GM12878 (cell line): ENCODE data around the gene UBC. TPM values are rescaled to one million over a fixed set of nuclear protein-coding genes. Genes with fewer than 3 reads are reported as not detected.

ENCODE experiments used
- ATAC-seq: fragments of 200-7000 bp; cut with Tn5 transposase; 3 replicates; pipeline ENCODE4 v1.9.1; 2020; ENCODE audit warnings: mild to moderate bottlenecking, moderate library complexity
- BruUV-seq: library from RNA; stranded (reverse); fragments of 400-500 nt; replicated peaks from 2 replicates; lab custom pipeline; 2021; lab: Mats Ljungman, UMichigan
- CTCF ChIA-PET: fragments of 300-600 bp; sonication (Branson Sonifier 250); formaldehyde crosslinking; extraction: SDS; loops from one replicate; lab custom pipeline; 2021; ENCODE audit warnings: inconsistent platforms; lab: Yijun Ruan, JAX
- POLR2A ChIA-PET: fragments of 350-600 bp; formaldehyde crosslinking; extraction: SDS; loops from one replicate; lab custom pipeline; 2021; ENCODE audit warnings: inconsistent platforms; lab: Charles Lee
- RAD21 ChIA-PET: fragments of 300-600 bp; sonication (Branson Sonifier 250); formaldehyde crosslinking; loops from one replicate; lab custom pipeline; 2023; ENCODE audit warnings: antibody characterized with exemption; ENCODE audit not compliant: unreplicated experiment; lab: Charles Lee
- SMC1A ChIA-PET: fragments of 300-600 bp; sonication (Branson Sonifier 250); formaldehyde crosslinking; loops from one replicate; lab custom pipeline; 2023; ENCODE audit not compliant: unreplicated experiment, uncharacterized antibody; lab: Charles Lee
- DNase-seq: peaks from one replicate; pipeline ENCODE4 v3.0.0-alpha.2; 2011; ENCODE audit warnings: low read depth, low spot score
- FAIRE-seq: peaks from 3 replicates; lab custom pipeline; 2011; peaks lifted over from hg19 to GRCh38; lab: Jason Lieb, UNC
- H2AFZ ChIP-seq: 2 replicates; pipeline ENCODE4 v1.6.0; 2011; ENCODE audit warnings: low read depth, low read length, control low read depth; ENCODE audit not compliant: control insufficient read depth
- H3K27ac ChIP-seq: 2 replicates; pipeline ENCODE4 v1.5.1; 2011; ENCODE audit warnings: control low read depth; ENCODE audit not compliant: control insufficient read depth, insufficient read depth
- H3K27me3 ChIP-seq, 2 experiments: replicated peaks in 1 of 2; 2 replicates each; pipeline versions ENCODE4 v1.6.0 to v1.6.1; 2011; ENCODE audit warnings: low read length in 1 of 2; ENCODE audit not compliant: control insufficient read depth in 2 of 2, insufficient read depth in 2 of 2
- H3K36me3 ChIP-seq, 2 experiments: 2 replicates each; pipeline ENCODE4 v1.5.1; 2011; ENCODE audit warnings: low read length in 1 of 2; ENCODE audit not compliant: control insufficient read depth in 2 of 2, insufficient read depth in 2 of 2
- H3K4me1 ChIP-seq: 2 replicates; pipeline ENCODE4 v1.6.1; 2011; ENCODE audit warnings: mild to moderate bottlenecking, low read length, moderate library complexity, mixed read lengths; ENCODE audit not compliant: control insufficient read depth, insufficient read depth
- H3K4me2 ChIP-seq: 2 replicates; pipeline ENCODE4 v1.6.0; 2011; ENCODE audit warnings: control low read depth; ENCODE audit not compliant: control insufficient read depth, insufficient read depth
- H3K4me3 ChIP-seq: fragments of 200-600 bp; sonication (generic); 2 replicates; pipeline ENCODE4 v1.5.1; 2016
- H3K79me2 ChIP-seq: 2 replicates; pipeline ENCODE4 v1.6.0; 2011; ENCODE audit warnings: low read length; ENCODE audit not compliant: control insufficient read depth, insufficient read depth
- H3K9ac ChIP-seq: 2 replicates; pipeline ENCODE4 v1.8.0; 2011; ENCODE audit warnings: low read length, control low read depth, mixed read lengths; ENCODE audit not compliant: control insufficient read depth, insufficient read depth
- H3K9me3 ChIP-seq: replicated peaks from 3 replicates; pipeline ENCODE4 v1.5.1; 2011; ENCODE audit warnings: mild to moderate bottlenecking, low read length; ENCODE audit not compliant: control insufficient read depth, insufficient read depth
- H4K20me1 ChIP-seq: 2 replicates; pipeline ENCODE4 v1.6.0; 2011; ENCODE audit not compliant: control insufficient read depth, insufficient read depth
- ASH2L ChIP-seq: fragments of 300-600, 200-600 bp; sonication (generic); IDR thresholded peaks from 2 replicates; pipeline ENCODE4 v1.6.1; 2017; ENCODE audit warnings: low read depth, mild to moderate bottlenecking, borderline replicate concordance
- CHD4 ChIP-seq: fragments of 200-600 bp; sonication (generic); IDR thresholded peaks from 2 replicates; pipeline ENCODE4 v1.6.1; 2016; ENCODE audit warnings: mild to moderate bottlenecking
- CTCF ChIP-seq, 3 experiments: IDR thresholded peaks in 2 of 3; conservative IDR thresholded peaks in 1 of 3; 2 replicates each; pipeline ENCODE4 v1.5.1; 2011; ENCODE audit warnings: low read depth in 3 of 3, low read length in 3 of 3, mild to moderate bottlenecking in 3 of 3, control low read depth in 2 of 3, moderate library complexity in 2 of 3, inconsistent platforms in 1 of 3, mixed read lengths in 1 of 3; ENCODE audit not compliant: control insufficient read depth in 2 of 3, insufficient read depth in 1 of 3; ENCODE audit errors: extremely low read depth in 1 of 3
- MEF2B ChIP-seq: fragments of 450-650 bp; IDR thresholded peaks from 2 replicates; pipeline ENCODE4 v1.6.1; 2018; ENCODE audit warnings: mild to moderate bottlenecking, moderate library complexity; ENCODE audit not compliant: partially characterized antibody, poor library complexity, severe bottlenecking
- MTA3 ChIP-seq: IDR thresholded peaks from 2 replicates; pipeline ENCODE4 v1.6.1; 2012; ENCODE audit warnings: low read length, inconsistent platforms, borderline replicate concordance
- MYB ChIP-seq: fragments of 150-350 bp; IDR thresholded peaks from 2 replicates; pipeline ENCODE4 v1.6.1; 2014; ENCODE audit warnings: mild to moderate bottlenecking, low read depth, low read length, borderline replicate concordance
- PBX3 ChIP-seq: IDR thresholded peaks from 2 replicates; pipeline ENCODE4 v1.6.1; 2011; ENCODE audit warnings: mild to moderate bottlenecking, low read depth, low read length, moderate library complexity; ENCODE audit not compliant: insufficient replicate concordance
- RCOR1 ChIP-seq: conservative IDR thresholded peaks from 2 replicates; pipeline ENCODE4 v1.6.1; 2012; ENCODE audit warnings: low read depth, low read length, improper control_type of control experiment
- RFX5 ChIP-seq: IDR thresholded peaks from 2 replicates; pipeline ENCODE4 v1.6.1; 2011; ENCODE audit warnings: low read depth, low read length, improper control_type of control experiment
- RUNX3 ChIP-seq: IDR thresholded peaks from 2 replicates; pipeline ENCODE4 v1.6.1; 2012; ENCODE audit warnings: low read length, inconsistent platforms
- SKIL ChIP-seq: fragments of 450-650 bp; IDR thresholded peaks from 2 replicates; pipeline ENCODE4 v1.6.1; 2017; ENCODE audit warnings: mild to moderate bottlenecking, low read depth, inconsistent platforms; ENCODE audit not compliant: poor library complexity, severe bottlenecking
- STAT3 ChIP-seq: IDR thresholded peaks from 2 replicates; pipeline ENCODE4 v1.6.1; 2011; ENCODE audit warnings: low read depth, low read length, improper control_type of control experiment
- ZNF622 ChIP-seq: fragments of 450-650 bp; IDR thresholded peaks from 2 replicates; pipeline ENCODE4 v1.6.1; 2017; ENCODE audit warnings: mild to moderate bottlenecking, inconsistent platforms
- WGBS: methylation state at CpG from one replicate; pipeline ENCODE4 v1.1.6; 2016; ENCODE audit warnings: low lambda C conversion rate; ENCODE audit not compliant: insufficient replicate concordance, insufficient coverage; ENCODE audit errors: missing lambda C conversion rate; 5-methylcytosine and 5-hydroxymethylcytosine counted together
- in situ Hi-C: fragments of 300-500 bp; cut with MboI; formaldehyde crosslinking; loops from 9 replicates; pipeline ENCODE4 v1.14.3; 2018; ENCODE audit warnings: mixed read lengths
- intact Hi-C: fragments of 100-400 bp; cut with micrococcal nuclease; formaldehyde crosslinking; loops from one replicate; pipeline ENCODE4 v1.14.2; 2022; ENCODE audit not compliant: unreplicated experiment
- polyA plus RNA-seq, 11 experiments: library from polyadenylated mRNA; depleted of rRNA in 4 of 11; unstranded in 6 of 11; stranded (reverse) in 5 of 11; fragments of >200 nt; fragmentation: Nextera tagmentation in 4 of 11; fragmentation: Illumina TruSeq in 1 of 11; extraction: Ambion mirVana in 4 of 11; extraction: Trizol in 1 of 11; gene quantifications; 1 replicate in 1 of 11; 2 replicates in 10 of 11; pipeline versions ENCODE4 v1.2.1 to v1.2.3, GENCODE V29; 2011 to 2016; ENCODE audit warnings: inconsistent platforms in 2 of 11, missing spikeins in 2 of 11, low read depth in 1 of 11
- total RNA-seq, 4 experiments: library from RNA; depleted of rRNA in 3 of 4; stranded (reverse); fragments of >200 nt in 3 of 4; fragmentation: Illumina TruSeq in 1 of 4; extraction: Trizol in 1 of 4; gene quantifications; 2 replicates each; pipeline versions ENCODE4 v1.2.1 to v1.2.3, GENCODE V29; 2013 to 2021
- TF ChIP-seq, protein P1 (sequence below): fragments of 150-350 bp; IDR thresholded peaks from 2 replicates; pipeline ENCODE4 v1.6.1; 2014; ENCODE audit warnings: mild to moderate bottlenecking, low read depth, low read length

UBC gene
- total and polyA plus RNA-seq, 10 of the 15 experiments (the other 5 are each of a cell fraction or from before 2014, with no cell fraction given): 653 to 1,666 (median 874) TPM

DNA sequence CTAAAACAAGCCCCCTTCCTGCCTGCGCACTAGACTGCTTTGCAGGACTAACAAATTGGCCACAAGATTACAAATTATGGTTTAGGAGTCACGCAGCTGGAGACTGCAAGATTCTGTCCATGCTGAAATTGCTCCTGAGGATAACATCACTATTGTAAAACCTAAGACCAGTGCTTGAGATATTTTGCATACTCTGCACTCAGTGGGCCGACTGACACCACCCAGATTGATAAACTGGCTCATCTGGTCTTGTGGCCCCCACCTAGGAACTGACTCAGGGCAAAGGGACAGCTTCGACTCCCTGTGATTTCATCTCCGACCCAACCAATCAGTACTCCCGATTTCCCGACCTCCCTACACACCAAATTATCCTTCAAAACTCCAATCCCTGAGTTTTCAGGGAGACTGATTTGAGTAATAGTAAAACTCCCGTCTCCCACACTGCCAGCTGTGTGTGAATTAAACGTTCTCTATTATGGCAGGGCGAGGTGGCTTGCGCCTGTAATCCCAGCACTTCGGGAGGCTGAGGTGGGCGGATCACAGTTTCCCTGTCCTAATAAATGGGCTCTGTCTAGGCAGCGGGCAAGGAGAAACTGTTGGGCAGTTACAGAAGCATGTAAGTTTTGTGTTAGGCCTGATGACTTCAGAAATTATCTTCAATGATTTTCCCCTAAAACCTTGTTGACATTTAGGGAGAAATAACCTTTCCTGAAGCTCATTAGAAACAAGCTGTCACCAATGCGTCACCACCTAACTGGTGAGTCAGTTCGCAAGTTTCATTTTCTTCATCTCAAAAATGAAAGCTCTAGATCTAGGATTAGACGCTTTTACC, 5.3 kb upstream of the UBC start:
- TSS peak; percentile 62 for BruUV-seq
- DNase-seq (peak; percentile 76), ATAC-seq (peak; percentile 17), FAIRE-seq (peak; percentile 13)
- under 1% methylated on average over 17 of the region's 17 CpGs for WGBS
- peak overlapping the region; percentile 100 for H3K27ac ChIP-seq
- CTCF ChIA-PET: interaction anchor here (1.0 to 21.3 kb wide), 8 partner anchors 8 to 148 kb away, joined by 3 to 523 read pairs (median 8); no protein-coding TSS in a partner anchor
- peaks cover 36% of the 10 kb centered on the region for H3K4me1 ChIP-seq
- H3K36me3 ChIP-seq: no peaks in the 10 kb centered on the region
- H3K4me2 ChIP-seq: peak overlapping the region; percentile 92
- H2AFZ ChIP-seq: peak overlapping the region; percentile 21; the same call in 1 of the 2 replicates
- no peaks in the 10 kb centered on the region for H3K27me3 ChIP-seq
- in situ Hi-C loops (loop anchor here (10.0 to 25.0 kb wide), 2 partner anchors 515 to 1482 kb away; partner anchors contain the start of gene RILPL2), intact Hi-C loops (loop anchor here (10.0 kb wide), 2 partner anchors 355 to 795 kb away; partner anchors contain the start of gene NCOR2)
- POLR2A ChIA-PET: interaction anchor here (0.7 to 16.4 kb wide), 11 partner anchors 8 to 145 kb away, joined by 3 to 346 read pairs (median 6); partner anchors contain the start of gene BRI3BP
- SMC1A ChIA-PET: interaction anchor here (0.8 to 12.3 kb wide), 7 partner anchors 12 to 145 kb away, joined by 3 to 294 read pairs (median 20); partner anchors contain the start of gene BRI3BP
- H4K20me1 ChIP-seq: no peaks in the 10 kb centered on the region
- H3K9ac ChIP-seq: peak overlapping the region; percentile 94
- RAD21 ChIA-PET: interaction anchor here (0.8 to 12.1 kb wide), 15 partner anchors 8 to 145 kb away, joined by 3 to 246 read pairs (median 4); partner anchors contain the start of gene BRI3BP
- H3K4me3 ChIP-seq: peak overlapping the region; percentile 63
- no peaks in the 10 kb centered on the region for H3K9me3 ChIP-seq
- peaks cover 21% of the 10 kb centered on the region for H3K79me2 ChIP-seq
- TF ChIP-seq MTA3 (no peak), PBX3 (peak; percentile 58), ZNF622 (no peak), SKIL (peak; percentile 70), RUNX3 (no peak), ASH2L (no peak; the same call in 1 of the 2 replicates), RFX5 (no peak), STAT3 (peak; percentile 93; the same call in 1 of the 2 replicates), MYB (no peak; the same call in 1 of the 2 replicates), MEF2B (peak; percentile 27), CHD4 (no peak), CTCF (IDR thresholded peaks at IDR 0.05 in 2 of 3, conservative IDR thresholded peaks at IDR 0.05 in 1 of 3; ENCODE audit: control insufficient read depth in 2 of 3, extremely low read depth in 1 of 3, insufficient read depth in 1 of 3, low read depth in 3 of 3, low read length in 3 of 3) (no peak), RCOR1 (no peak)
- TF ChIP-seq, protein P1, sequence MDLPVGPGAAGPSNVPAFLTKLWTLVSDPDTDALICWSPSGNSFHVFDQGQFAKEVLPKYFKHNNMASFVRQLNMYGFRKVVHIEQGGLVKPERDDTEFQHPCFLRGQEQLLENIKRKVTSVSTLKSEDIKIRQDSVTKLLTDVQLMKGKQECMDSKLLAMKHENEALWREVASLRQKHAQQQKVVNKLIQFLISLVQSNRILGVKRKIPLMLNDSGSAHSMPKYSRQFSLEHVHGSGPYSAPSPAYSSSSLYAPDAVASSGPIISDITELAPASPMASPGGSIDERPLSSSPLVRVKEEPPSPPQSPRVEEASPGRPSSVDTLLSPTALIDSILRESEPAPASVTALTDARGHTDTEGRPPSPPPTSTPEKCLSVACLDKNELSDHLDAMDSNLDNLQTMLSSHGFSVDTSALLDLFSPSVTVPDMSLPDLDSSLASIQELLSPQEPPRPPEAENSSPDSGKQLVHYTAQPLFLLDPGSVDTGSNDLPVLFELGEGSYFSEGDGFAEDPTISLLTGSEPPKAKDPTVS: no peak
